Gastrocnemius medialis (tissue), 4 donors: ENCODE data around the gene VWDE.

Source experiments
- CTCF ChIP-seq, 5 experiments: fragments of 450-650 bp in 3 of 5; fragments of 200-600 bp in 2 of 5; sonication (generic) in 2 of 5; IDR thresholded peaks in 4 of 5; conservative IDR thresholded peaks in 1 of 5; 1 replicate in 4 of 5; 2 replicates in 1 of 5; pipeline ENCODE4 v1.5.1; 2016 to 2019; ENCODE audit warnings: antibody characterized with exemption in 5 of 5, mild to moderate bottlenecking in 3 of 5, moderate library complexity in 3 of 5
- POLR2A ChIP-seq, 2 donors: fragments of 450-650 bp; IDR thresholded peaks; one replicate each; pipeline ENCODE4 v1.6.1; 2017; ENCODE audit warnings: antibody characterized with exemption in 2 of 2, mild to moderate bottlenecking in 2 of 2, moderate library complexity in 2 of 2

- TF ChIP-seq CTCF (IDR thresholded peaks at IDR 0.05 in 4 of 5, conservative IDR thresholded peaks at IDR 0.05 in 1 of 5): no peak
- no peak for TF ChIP-seq POLR2A (IDR thresholded peaks at IDR 0.05)
These were observed 88.6 kb downstream of the VWDE start for GRCh38 chr7:12315049-12315448.
